Smooth muscle cell (in vitro differentiated cells): ENCODE data around the gene MISP3. TPM values are rescaled to one million over a fixed set of nuclear protein-coding genes. Genes with fewer than 3 reads are reported as not detected.

Experiments used
- DNase-seq: peaks from one replicate; lab custom pipeline; 2025; ENCODE audit not compliant: unreplicated experiment; lab: John Stamatoyannopoulos, UW
- H2AFZ ChIP-seq: fragments of 200-600 bp; sonication (generic); 2 replicates; pipeline ENCODE4 v1.6.0; 2016; ENCODE audit warnings: antibody characterized with exemption, low read depth, mild to moderate bottlenecking
- H3F3A ChIP-seq: fragments of 200-600 bp; sonication (generic); 2 replicates; pipeline ENCODE4 v1.6.0; 2017; ENCODE audit warnings: antibody characterized with exemption, low read depth
- H3K27ac ChIP-seq: fragments of 200-600 bp; sonication (generic); 2 replicates; pipeline ENCODE4 v1.5.1; 2016; ENCODE audit warnings: low read depth, mild to moderate bottlenecking
- H3K27me3 ChIP-seq: fragments of 200-600 bp; sonication (generic); 2 replicates; pipeline ENCODE4 v1.6.1; 2016; ENCODE audit warnings: low read depth, mild to moderate bottlenecking
- H3K36me3 ChIP-seq: fragments of 200-600 bp; sonication (generic); 2 replicates; pipeline ENCODE4 v1.5.1; 2016; ENCODE audit warnings: low read depth
- H3K4me1 ChIP-seq: fragments of 200-600 bp; sonication (generic); 2 replicates; pipeline ENCODE4 v1.5.1; 2016; ENCODE audit warnings: low read depth
- H3K4me2 ChIP-seq: fragments of 200-600 bp; sonication (generic); 2 replicates; pipeline ENCODE4 v1.6.0; 2016; ENCODE audit warnings: mild to moderate bottlenecking
- H3K4me3 ChIP-seq: fragments of 200-600 bp; sonication (generic); 2 replicates; pipeline ENCODE4 v1.5.1; 2016; ENCODE audit warnings: mild to moderate bottlenecking
- H3K79me2 ChIP-seq: fragments of 200-600 bp; sonication (generic); 2 replicates; pipeline ENCODE4 v1.6.0; 2016; ENCODE audit warnings: low read depth, mild to moderate bottlenecking
- H3K9ac ChIP-seq: fragments of 200-600 bp; sonication (generic); 2 replicates; pipeline ENCODE4 v1.6.0; 2016; ENCODE audit warnings: low read depth
- H3K9me3 ChIP-seq: fragments of 200-600 bp; sonication (generic); replicated peaks from 2 replicates; pipeline ENCODE4 v1.5.1; 2016; ENCODE audit warnings: low read depth
- H4K20me1 ChIP-seq: fragments of 200-600 bp; sonication (generic); 2 replicates; pipeline ENCODE4 v1.6.0; 2016; ENCODE audit warnings: low read depth
- CTCF ChIP-seq: fragments of 200-600 bp; sonication (generic); IDR thresholded peaks from 2 replicates; pipeline ENCODE4 v1.5.1; 2017; ENCODE audit warnings: borderline replicate concordance, mild to moderate bottlenecking, antibody characterized with exemption; ENCODE audit not compliant: insufficient read depth, poor library complexity, severe bottlenecking
- WGBS: methylation state at CpG from one replicate; pipeline ENCODE4 v1.1.7; 2016; ENCODE audit warnings: low lambda C conversion rate; 5-methylcytosine and 5-hydroxymethylcytosine counted together
- polyA plus RNA-seq: library from polyadenylated mRNA; unstranded; fragments of >200 nt; fragmentation: Nextera tagmentation; extraction: Ambion mirVana; gene quantifications from 2 replicates; pipeline ENCODE4 v1.2.1, GENCODE V29; 2016
- total RNA-seq: library from RNA; depleted of rRNA; stranded (reverse); fragments of >200 nt; gene quantifications from 2 replicates; pipeline ENCODE4 v1.2.3, GENCODE V29; 2014

Gene MISP3
- total and polyA plus RNA-seq, 2 experiments from 2014 or later, result 0.61 to 2.4 TPM

- no peak overlapping the region for H3K4me3 ChIP-seq
- H3F3A ChIP-seq, result no peaks in the 10 kb centered on the region
- no peak overlapping the region for H3K27ac ChIP-seq
- H3K79me2 ChIP-seq, result peaks cover 3% of the 10 kb centered on the region
- WGBS, result 98% methylated on average over 8 of the region's 8 CpGs
- TF ChIP-seq CTCF, result no peak
- H3K4me1 ChIP-seq, result no peaks in the 10 kb centered on the region
- H3K27me3 ChIP-seq, result no peaks in the 10 kb centered on the region
- no peaks in the 10 kb centered on the region for H3K36me3 ChIP-seq
- no peaks in the 10 kb centered on the region for H3K9me3 ChIP-seq
- H3K9ac ChIP-seq, result no peak overlapping the region
- H4K20me1 ChIP-seq, result peaks cover 16% of the 10 kb centered on the region
- H3K4me2 ChIP-seq, result no peak overlapping the region
- DNase-seq, result no peak
- no peak overlapping the region for H2AFZ ChIP-seq
Measured at GRCh38 chr19:14105680-14106079, 33.1 kb downstream of the MISP3 start.

GRCh38 chr19:14106840-14107239 is 34.3 kb downstream of the MISP3 start:
- Histone ChIP-seq H3K9ac (no peak overlapping the region), H4K20me1 (peaks cover 18% of the 10 kb centered on the region), H3K79me2 (peaks cover 3% of the 10 kb centered on the region), H3K36me3 (no peaks in the 10 kb centered on the region), H3K27me3 (no peaks in the 10 kb centered on the region), H2AFZ (no peak overlapping the region), H3K27ac (no peak overlapping the region), H3K4me2 (no peak overlapping the region), H3K4me1 (no peaks in the 10 kb centered on the region), H3K9me3 (no peaks in the 10 kb centered on the region), H3K4me3 (no peak overlapping the region), H3F3A (no peaks in the 10 kb centered on the region)
- 99% methylated on average over 12 of the region's 16 CpGs for WGBS
- no peak for TF ChIP-seq CTCF
- no peak for DNase-seq

GRCh38 chr19:14107581-14108461 is 35.2 kb downstream of the MISP3 start:
- Histone ChIP-seq H3K4me3 (no peak overlapping the region), H3K27ac (no peak overlapping the region), H3K4me1 (peaks cover 5% of the 10 kb centered on the region), H3F3A (no peaks in the 10 kb centered on the region), H3K36me3 (no peaks in the 10 kb centered on the region), H3K27me3 (no peaks in the 10 kb centered on the region), H3K9ac (no peak overlapping the region), H3K79me2 (peaks cover 4% of the 10 kb centered on the region), H4K20me1 (peaks cover 24% of the 10 kb centered on the region), H2AFZ (no peak overlapping the region), H3K4me2 (no peak overlapping the region), H3K9me3 (no peaks in the 10 kb centered on the region)
- TF ChIP-seq CTCF, result no peak
- no peak for DNase-seq
- WGBS, result 91% methylated on average over 23 of the region's 23 CpGs

- Histone ChIP-seq H2AFZ (no peak overlapping the region), H3K27me3 (no peaks in the 10 kb centered on the region), H3K27ac (no peak overlapping the region), H4K20me1 (peaks cover 47% of the 10 kb centered on the region), H3K79me2 (peaks cover 31% of the 10 kb centered on the region), H3F3A (no peaks in the 10 kb centered on the region), H3K4me2 (no peak overlapping the region), H3K36me3 (no peaks in the 10 kb centered on the region), H3K4me1 (peaks cover 11% of the 10 kb centered on the region), H3K9me3 (no peaks in the 10 kb centered on the region), H3K9ac (no peak overlapping the region), H3K4me3 (no peak overlapping the region)
- no peak for TF ChIP-seq CTCF
- no peak for DNase-seq
- WGBS, result 95% methylated on average over 2 of the region's 2 CpGs
Measured at GRCh38 chr19:14110650-14111049, 38.1 kb downstream of the MISP3 start.
